Panc1 (cell line): Measurements from ENCODE around the gene COG7. TPM values are rescaled to one million over a fixed set of nuclear protein-coding genes. Genes with fewer than 3 reads are reported as not detected.
"Not testable (repeated sequence)": the region's sequence is repeated elsewhere in the genome, so short reads cannot be mapped to it uniquely, and the experiment has no call there.

Source experiments
- ATAC-seq: fragments of 200-7000 bp; cut with Tn5 transposase; 2 replicates; pipeline ENCODE4 v1.9.1; 2020; ENCODE audit warnings: mild to moderate bottlenecking, moderate library complexity
- BruUV-seq: library from RNA; stranded (reverse); fragments of 400-500 nt; replicated peaks from 2 replicates; lab custom pipeline; 2021; lab: Mats Ljungman, UMichigan
- CTCF ChIA-PET: fragments of 300-600 bp; sonication (Branson Sonifier 250); formaldehyde crosslinking; loops from one replicate; lab custom pipeline; 2022; ENCODE audit warnings: antibody characterized with exemption; lab: Charles Lee
- POLR2A ChIA-PET: fragments of 300-600 bp; sonication (Branson Sonifier 250); formaldehyde crosslinking; loops from one replicate; lab custom pipeline; 2022; ENCODE audit warnings: antibody characterized with exemption; lab: Charles Lee
- DNase-seq: peaks from one replicate; pipeline ENCODE4 v3.0.0-alpha.2; 2010; ENCODE audit warnings: low read depth, low spot score
- H3K27ac ChIP-seq: 2 replicates; pipeline ENCODE4 v1.5.1; 2011; ENCODE audit warnings: mild to moderate bottlenecking, low read length, inconsistent platforms
- H3K27me3 ChIP-seq: fragments of 200-500 bp; sonication (Bioruptor generic); 2 replicates; pipeline ENCODE4 v1.6.0; 2014; ENCODE audit warnings: low read length, inconsistent platforms; ENCODE audit not compliant: control insufficient read depth, insufficient read depth
- H3K36me3 ChIP-seq: fragments of 200-500 bp; sonication (Bioruptor generic); 2 replicates; pipeline ENCODE4 v1.5.1; 2014; ENCODE audit warnings: inconsistent platforms, mild to moderate bottlenecking, low read length, moderate library complexity; ENCODE audit not compliant: control insufficient read depth, insufficient read depth
- H3K4me1 ChIP-seq: 2 replicates; pipeline ENCODE4 v1.5.1; 2011; ENCODE audit warnings: inconsistent platforms, mild to moderate bottlenecking, low read length, moderate library complexity; ENCODE audit not compliant: control insufficient read depth, insufficient read depth
- H3K4me3 ChIP-seq, 2 experiments: 2 replicates each; pipeline ENCODE4 v1.5.1; 2011 to 2012; ENCODE audit warnings: low read depth in 2 of 2, low read length in 2 of 2, mild to moderate bottlenecking in 2 of 2, inconsistent platforms in 1 of 2, moderate library complexity in 1 of 2
- H3K9me3 ChIP-seq: fragments of 200-500 bp; sonication (Bioruptor generic); 2 replicates; pipeline ENCODE4 v1.5.1; 2014; ENCODE audit warnings: low read depth, mild to moderate bottlenecking, inconsistent platforms, low read length, moderate library complexity; ENCODE audit not compliant: control insufficient read depth, insufficient read depth
- POLR2AphosphoS5 ChIP-seq: IDR thresholded peaks from 2 replicates; pipeline ENCODE4 v1.6.1; 2012; ENCODE audit warnings: mild to moderate bottlenecking, low read depth, low read length, moderate library complexity
- SIN3A ChIP-seq: IDR thresholded peaks from 2 replicates; pipeline ENCODE4 v1.6.1; 2012; ENCODE audit warnings: low read depth, mild to moderate bottlenecking, low read length, moderate library complexity, borderline replicate concordance; ENCODE audit not compliant: insufficient read depth
- TCF7L2 ChIP-seq: IDR thresholded peaks from 2 replicates; pipeline ENCODE4 v1.6.1; 2011; ENCODE audit warnings: mild to moderate bottlenecking, low read depth, low read length, inconsistent platforms
- in situ Hi-C: cut with HindIII; loops from 2 replicates; pipeline ENCODE4 v1.10.0; 2016; ENCODE audit warnings: low sequenced_read_pairs, low pct_unique_long_range_greater_than_20kb
- intact Hi-C: fragments of 100-400 bp; cut with micrococcal nuclease; formaldehyde crosslinking; loops from one replicate; pipeline ENCODE4 v1.10.0; 2022; ENCODE audit not compliant: unreplicated experiment
- total RNA-seq: library from RNA; stranded (reverse); gene quantifications from one replicate; pipeline ENCODE4 v1.2.1, GENCODE V29; 2021; ENCODE audit not compliant: unreplicated experiment
- TF ChIP-seq, protein P1 (sequence below), 2 experiments: IDR thresholded peaks; 2 replicates each; pipeline ENCODE4 v1.6.1; 2011 to 2012; ENCODE audit warnings: low read depth in 2 of 2, control low read depth in 1 of 2, low read length in 1 of 2, mild to moderate bottlenecking in 1 of 2, moderate library complexity in 1 of 2; ENCODE audit not compliant: insufficient read depth in 1 of 2
- TF ChIP-seq, protein P2 (sequence below): fragments of 450-650 bp; IDR thresholded peaks from 2 replicates; pipeline ENCODE4 v1.5.1; 2017; ENCODE audit warnings: mild to moderate bottlenecking

COG7 gene
- total RNA-seq, 1 experiment from 2014 or later, result 25.3 TPM

DNA sequence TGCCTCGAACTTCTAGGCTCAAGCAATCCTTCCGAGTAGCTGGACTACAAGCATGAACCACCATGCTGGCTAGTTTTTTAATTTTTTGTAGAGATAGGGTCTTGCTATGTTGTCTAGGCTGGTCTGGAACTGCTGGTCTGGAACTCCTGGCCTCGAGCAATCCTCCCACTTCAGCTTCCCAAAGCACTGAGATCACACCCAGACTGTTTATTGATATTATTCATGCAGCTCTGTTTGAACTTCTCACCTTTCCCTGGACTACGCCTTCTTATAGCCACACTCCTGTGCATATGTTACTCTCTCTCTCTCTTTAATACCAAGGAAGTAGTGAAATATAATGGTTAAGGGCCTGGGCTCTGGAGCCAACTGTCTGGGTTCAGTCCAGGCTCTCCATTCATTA is 4.6 kb downstream of the COG7 start:
- in situ Hi-C loops, result no loop called here

DNA sequence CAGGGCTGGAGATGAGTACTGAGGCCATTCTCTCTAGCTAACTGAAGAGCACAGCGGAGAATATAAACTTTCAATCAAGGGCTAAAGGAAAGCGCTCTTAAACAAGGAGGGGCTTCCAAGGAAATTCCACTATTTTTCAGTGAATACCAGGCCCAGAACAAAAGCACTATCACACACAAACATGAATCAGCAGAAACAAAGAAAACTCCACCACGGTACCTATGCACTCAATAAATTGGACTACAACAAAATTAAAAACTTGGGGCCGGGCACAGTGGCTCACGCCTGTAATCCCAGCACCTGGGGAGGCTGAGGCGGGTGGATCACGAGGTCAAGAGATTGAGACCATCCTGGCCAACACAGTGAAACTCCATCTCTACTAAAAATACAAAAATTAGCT is 15.4 kb downstream of the COG7 start:
- BruUV-seq, H3K27me3 ChIP-seq, H3K4me3 ChIP-seq, H3K27ac ChIP-seq, H3K4me1 ChIP-seq, in situ Hi-C loops, ATAC-seq, H3K9me3 ChIP-seq, CTCF ChIA-PET, POLR2A ChIA-PET, DNase-seq, H3K36me3 ChIP-seq: not testable (repeated sequence)
- intact Hi-C loops, result loop anchor here (10.0 kb wide), 1 partner anchor 143 kb away; no protein-coding TSS in a partner anchor

More for the DNA sequence above, 4.6 kb downstream of the COG7 start:
- Histone ChIP-seq H3K9me3 (no peaks in the 10 kb centered on the region), H3K36me3 (no peaks in the 10 kb centered on the region), H3K27ac (no peak overlapping the region), H3K4me1 (peaks cover 8% of the 10 kb centered on the region; the same call in 1 of the 2 replicates), H3K4me3 (no peak overlapping the region), H3K27me3 (no peaks in the 10 kb centered on the region)
- ATAC-seq (no peak), DNase-seq (no peak)
- TF ChIP-seq, protein P1, sequence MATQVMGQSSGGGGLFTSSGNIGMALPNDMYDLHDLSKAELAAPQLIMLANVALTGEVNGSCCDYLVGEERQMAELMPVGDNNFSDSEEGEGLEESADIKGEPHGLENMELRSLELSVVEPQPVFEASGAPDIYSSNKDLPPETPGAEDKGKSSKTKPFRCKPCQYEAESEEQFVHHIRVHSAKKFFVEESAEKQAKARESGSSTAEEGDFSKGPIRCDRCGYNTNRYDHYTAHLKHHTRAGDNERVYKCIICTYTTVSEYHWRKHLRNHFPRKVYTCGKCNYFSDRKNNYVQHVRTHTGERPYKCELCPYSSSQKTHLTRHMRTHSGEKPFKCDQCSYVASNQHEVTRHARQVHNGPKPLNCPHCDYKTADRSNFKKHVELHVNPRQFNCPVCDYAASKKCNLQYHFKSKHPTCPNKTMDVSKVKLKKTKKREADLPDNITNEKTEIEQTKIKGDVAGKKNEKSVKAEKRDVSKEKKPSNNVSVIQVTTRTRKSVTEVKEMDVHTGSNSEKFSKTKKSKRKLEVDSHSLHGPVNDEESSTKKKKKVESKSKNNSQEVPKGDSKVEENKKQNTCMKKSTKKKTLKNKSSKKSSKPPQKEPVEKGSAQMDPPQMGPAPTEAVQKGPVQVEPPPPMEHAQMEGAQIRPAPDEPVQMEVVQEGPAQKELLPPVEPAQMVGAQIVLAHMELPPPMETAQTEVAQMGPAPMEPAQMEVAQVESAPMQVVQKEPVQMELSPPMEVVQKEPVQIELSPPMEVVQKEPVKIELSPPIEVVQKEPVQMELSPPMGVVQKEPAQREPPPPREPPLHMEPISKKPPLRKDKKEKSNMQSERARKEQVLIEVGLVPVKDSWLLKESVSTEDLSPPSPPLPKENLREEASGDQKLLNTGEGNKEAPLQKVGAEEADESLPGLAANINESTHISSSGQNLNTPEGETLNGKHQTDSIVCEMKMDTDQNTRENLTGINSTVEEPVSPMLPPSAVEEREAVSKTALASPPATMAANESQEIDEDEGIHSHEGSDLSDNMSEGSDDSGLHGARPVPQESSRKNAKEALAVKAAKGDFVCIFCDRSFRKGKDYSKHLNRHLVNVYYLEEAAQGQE (IDR thresholded peaks at IDR 0.05; ENCODE audit: insufficient read depth in 1 of 2, low read depth in 2 of 2, low read length in 1 of 2), result no peak
- TF ChIP-seq, protein P2, sequence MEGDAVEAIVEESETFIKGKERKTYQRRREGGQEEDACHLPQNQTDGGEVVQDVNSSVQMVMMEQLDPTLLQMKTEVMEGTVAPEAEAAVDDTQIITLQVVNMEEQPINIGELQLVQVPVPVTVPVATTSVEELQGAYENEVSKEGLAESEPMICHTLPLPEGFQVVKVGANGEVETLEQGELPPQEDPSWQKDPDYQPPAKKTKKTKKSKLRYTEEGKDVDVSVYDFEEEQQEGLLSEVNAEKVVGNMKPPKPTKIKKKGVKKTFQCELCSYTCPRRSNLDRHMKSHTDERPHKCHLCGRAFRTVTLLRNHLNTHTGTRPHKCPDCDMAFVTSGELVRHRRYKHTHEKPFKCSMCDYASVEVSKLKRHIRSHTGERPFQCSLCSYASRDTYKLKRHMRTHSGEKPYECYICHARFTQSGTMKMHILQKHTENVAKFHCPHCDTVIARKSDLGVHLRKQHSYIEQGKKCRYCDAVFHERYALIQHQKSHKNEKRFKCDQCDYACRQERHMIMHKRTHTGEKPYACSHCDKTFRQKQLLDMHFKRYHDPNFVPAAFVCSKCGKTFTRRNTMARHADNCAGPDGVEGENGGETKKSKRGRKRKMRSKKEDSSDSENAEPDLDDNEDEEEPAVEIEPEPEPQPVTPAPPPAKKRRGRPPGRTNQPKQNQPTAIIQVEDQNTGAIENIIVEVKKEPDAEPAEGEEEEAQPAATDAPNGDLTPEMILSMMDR, result no peak
- TF ChIP-seq TCF7L2 (no peak), POLR2AphosphoS5 (no peak), SIN3A (no peak)
- intact Hi-C loops, result no loop called here
- TSS peak; percentile 36 for BruUV-seq
- CTCF ChIA-PET, result no interaction called here
- POLR2A ChIA-PET, result interaction anchor here (0.6 kb wide), 1 partner anchor 17 kb away, joined by 14 read pairs; no protein-coding TSS in a partner anchor

DNA sequence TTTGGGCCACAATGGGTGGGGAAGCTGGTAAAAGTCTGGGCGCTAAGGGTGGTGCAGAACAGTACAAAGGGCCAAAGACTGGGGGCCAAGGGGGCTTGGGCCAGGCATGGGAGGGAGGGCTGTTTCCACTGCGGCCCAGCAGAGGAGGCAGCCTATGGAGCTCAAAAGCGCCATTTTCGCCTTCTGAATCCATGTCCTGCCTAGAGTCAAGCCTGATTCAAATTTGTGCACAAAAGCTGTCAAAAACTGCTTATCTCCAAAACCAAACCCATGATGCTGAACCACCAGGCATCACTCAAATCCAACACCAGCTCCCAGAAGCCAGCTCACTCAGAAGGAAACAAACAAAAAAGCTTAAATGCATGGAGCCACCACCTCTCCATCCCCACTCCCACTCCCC is 16.0 kb downstream of the COG7 start:
- no peaks in the 10 kb centered on the region for H3K9me3 ChIP-seq
- POLR2A ChIA-PET, result no interaction called here
- H3K4me3 ChIP-seq, result no peak overlapping the region
- no peaks in the 10 kb centered on the region for H3K36me3 ChIP-seq
- in situ Hi-C loops, result no loop called here
- intact Hi-C loops, result loop anchor here (10.0 kb wide), 1 partner anchor 142 kb away; no protein-coding TSS in a partner anchor
- no TSS peak for BruUV-seq
- DNase-seq (no peak), ATAC-seq (no peak)
- TF ChIP-seq, protein P1 (IDR thresholded peaks at IDR 0.05; ENCODE audit: insufficient read depth in 1 of 2, low read depth in 2 of 2, low read length in 1 of 2), result no peak
- TF ChIP-seq POLR2AphosphoS5, result no peak
- peaks cover 3% of the 10 kb centered on the region for H3K4me1 ChIP-seq
- no peak overlapping the region for H3K27ac ChIP-seq
- CTCF ChIA-PET, result interaction anchor here (1.7 kb wide), 1 partner anchor 255 kb away, joined by 19 read pairs; the partner anchor contains the start of gene SCNN1G
- no peaks in the 10 kb centered on the region for H3K27me3 ChIP-seq
